Measurements from ENCODE around the gene ZBTB26. TPM values are rescaled to one million over a fixed set of nuclear protein-coding genes. Genes with fewer than 3 reads are reported as not detected.

ZBTB26 gene
- total RNA-seq, 1 donor from 2014 or later = 8.2 TPM

- DNase-seq (peak; percentile 69), ATAC-seq (peak; percentile 51)
- no peaks in the 10 kb centered on the region for H3K9me3 ChIP-seq
These were observed 26.9 kb downstream of the ZBTB26 start for GRCh38 chr9:122904466-122904822.

GRCh38 chr9:122900791-122901190 is 30.5 kb downstream of the ZBTB26 start:
- Histone ChIP-seq H3K4me3 (peak overlapping the region; percentile 9), H3K36me3 (peaks cover 15% of the 10 kb centered on the region), H3K27ac (no peak overlapping the region), H3K9me3 (no peaks in the 10 kb centered on the region), H3K4me1 (peaks cover 39% of the 10 kb centered on the region), H3K27me3 (no peaks in the 10 kb centered on the region)
- no peak for TF ChIP-seq CTCF (IDR thresholded peaks at IDR 0.05)
- DNase-seq (no peak), ATAC-seq (no peak)
- intact Hi-C loops (cut with DNase I) = no loop called here

More at GRCh38 chr9:122904466-122904822, 26.9 kb downstream of the ZBTB26 start:
- Histone ChIP-seq H3K27ac (peak overlapping the region; percentile 91), H3K4me3 (peak overlapping the region; percentile 84), H3K27me3 (no peaks in the 10 kb centered on the region), H3K36me3 (peaks cover 17% of the 10 kb centered on the region), H3K4me1 (peaks cover 39% of the 10 kb centered on the region)
- no peak for TF ChIP-seq CTCF (IDR thresholded peaks at IDR 0.05)
- intact Hi-C loops (cut with DNase I) = no loop called here

GRCh38 chr9:122897969-122898368 is 33.3 kb downstream of the ZBTB26 start:
- intact Hi-C loops (cut with DNase I) = no loop called here
- no peak for TF ChIP-seq CTCF (IDR thresholded peaks at IDR 0.05)
- Histone ChIP-seq H3K27ac (no peak overlapping the region), H3K27me3 (no peaks in the 10 kb centered on the region), H3K4me3 (no peak overlapping the region), H3K9me3 (no peaks in the 10 kb centered on the region), H3K36me3 (peaks cover 42% of the 10 kb centered on the region), H3K4me1 (peaks cover 27% of the 10 kb centered on the region)
- DNase-seq = no peak
- no peak for ATAC-seq

- TF ChIP-seq CTCF (IDR thresholded peaks at IDR 0.05) = no peak
- ATAC-seq (no peak), DNase-seq (no peak)
- no peaks in the 10 kb centered on the region for H3K27me3 ChIP-seq
- no peaks in the 10 kb centered on the region for H3K4me1 ChIP-seq
- H3K27ac ChIP-seq = no peak overlapping the region
- intact Hi-C loops (cut with DNase I) = no loop called here
- no peaks in the 10 kb centered on the region for H3K9me3 ChIP-seq
- no peak overlapping the region for H3K4me3 ChIP-seq
- peaks cover 93% of the 10 kb centered on the region for H3K36me3 ChIP-seq
These were observed 42.8 kb downstream of the ZBTB26 start for GRCh38 chr9:122888480-122888879.

- ATAC-seq (no peak), DNase-seq (no peak)
- no peaks in the 10 kb centered on the region for H3K4me1 ChIP-seq
- intact Hi-C loops (cut with DNase I) = no loop called here
- no peak overlapping the region for H3K27ac ChIP-seq
- H3K4me3 ChIP-seq = no peak overlapping the region
- no peaks in the 10 kb centered on the region for H3K9me3 ChIP-seq
- H3K36me3 ChIP-seq = peaks cover 93% of the 10 kb centered on the region
- no peaks in the 10 kb centered on the region for H3K27me3 ChIP-seq
- no peak for TF ChIP-seq CTCF (IDR thresholded peaks at IDR 0.05)
These were observed 48.2 kb downstream of the ZBTB26 start for GRCh38 chr9:122883125-122883524.

GRCh38 chr9:122879443-122879842 is 51.9 kb downstream of the ZBTB26 start:
- intact Hi-C loops (cut with DNase I) = no loop called here
- Histone ChIP-seq H3K27me3 (no peaks in the 10 kb centered on the region), H3K4me3 (no peak overlapping the region), H3K9me3 (no peaks in the 10 kb centered on the region), H3K4me1 (no peaks in the 10 kb centered on the region), H3K27ac (no peak overlapping the region), H3K36me3 (peaks cover 99% of the 10 kb centered on the region)
- no peak for TF ChIP-seq CTCF (IDR thresholded peaks at IDR 0.05)
- no peak for ATAC-seq
- DNase-seq = no peak

Measured in upper lobe of right lung (tissue), 1 donor.